ENCODE data around the gene FHOD3. TPM values are rescaled to one million over a fixed set of nuclear protein-coding genes. Genes with fewer than 3 reads are reported as not detected.

FHOD3 gene
- total RNA-seq, 2 donors from 2014 or later, result not detected

DNA sequence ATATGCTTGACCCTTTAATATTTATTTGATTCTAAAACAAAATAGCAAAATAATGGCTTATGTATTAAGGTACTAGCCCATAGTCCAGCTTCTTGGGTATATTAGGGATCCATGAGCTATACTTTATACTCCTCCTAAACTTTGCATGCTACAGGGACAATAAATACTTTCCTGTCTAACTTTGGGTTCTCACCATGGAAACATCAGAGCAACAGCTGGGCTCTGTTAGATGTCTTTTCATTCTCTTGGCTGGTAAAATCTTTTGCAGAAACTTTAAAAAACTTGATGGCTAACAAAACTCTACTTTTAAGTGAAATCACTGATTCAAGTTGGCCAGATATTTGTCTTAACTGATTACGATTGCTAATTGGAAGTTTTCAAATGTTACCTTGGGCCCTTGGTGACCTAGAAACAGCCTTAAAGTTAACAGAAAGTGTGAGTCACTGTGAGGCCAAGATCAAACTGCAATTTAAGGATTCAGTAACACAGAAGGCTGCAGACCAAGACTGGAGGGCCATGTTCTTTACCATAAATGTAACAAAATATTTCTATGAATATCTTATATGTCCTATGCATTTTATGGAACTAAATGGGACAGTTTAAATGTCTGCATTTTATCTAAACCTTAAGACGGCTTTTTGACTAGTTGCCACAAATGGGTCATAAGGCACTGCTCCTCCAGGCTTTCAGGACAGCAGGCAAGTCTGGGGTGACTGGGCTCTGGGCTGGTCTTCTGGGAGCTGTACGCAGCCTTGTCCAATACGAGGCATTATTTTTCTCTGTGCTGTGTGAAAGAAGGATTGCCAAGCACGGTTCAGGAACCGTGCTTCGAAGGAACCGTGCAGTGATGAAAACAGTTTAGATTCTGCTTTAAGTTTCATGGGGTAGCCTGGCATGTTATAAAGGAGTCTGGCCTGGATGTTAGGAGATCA, 342.8 kb downstream of the FHOD3 start:
- no peaks in the 10 kb centered on the region for H3K4me1 Mint-ChIP-seq (ENCODE audit: low read depth in 2 of 2)
- no peak for ATAC-seq
- no peaks in the 10 kb centered on the region for H3K36me3 Mint-ChIP-seq
- DNase-seq (ENCODE audit: low spot score), result no peak
- H3K27me3 Mint-ChIP-seq, result no peaks in the 10 kb centered on the region
- no peak overlapping the region for H3K27ac Mint-ChIP-seq
- H3K4me3 Mint-ChIP-seq, result no peak overlapping the region
- no peaks in the 10 kb centered on the region for H3K9me3 Mint-ChIP-seq

DNA sequence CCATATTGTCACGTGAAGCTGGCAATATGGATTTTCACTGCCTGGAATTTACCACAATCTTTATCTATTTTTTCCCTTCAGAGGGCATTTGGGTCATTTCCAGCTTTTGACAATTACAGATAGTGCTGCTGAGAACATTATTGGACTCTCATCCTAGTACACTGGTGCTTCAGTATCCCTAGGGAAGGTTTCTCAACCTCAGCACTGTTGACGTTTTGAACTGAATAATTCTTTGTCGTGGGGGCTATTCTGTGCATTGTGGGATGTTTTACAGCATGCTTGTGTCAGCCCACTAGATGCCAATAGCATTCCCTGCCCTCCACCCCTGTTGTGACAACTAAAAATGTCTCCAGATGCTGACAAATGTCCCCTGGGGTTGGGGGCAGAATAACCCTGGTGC, 345.5 kb downstream of the FHOD3 start:
- Mint-ChIP-seq H3K27ac (no peak overlapping the region), H3K9me3 (no peaks in the 10 kb centered on the region), H3K4me1 (ENCODE audit: low read depth in 2 of 2) (no peaks in the 10 kb centered on the region), H3K27me3 (peaks cover 8% of the 10 kb centered on the region in 2 donors), H3K4me3 (no peak overlapping the region), H3K36me3 (no peaks in the 10 kb centered on the region)
- no peak for DNase-seq (ENCODE audit: low spot score)
- no peak for ATAC-seq

DNA sequence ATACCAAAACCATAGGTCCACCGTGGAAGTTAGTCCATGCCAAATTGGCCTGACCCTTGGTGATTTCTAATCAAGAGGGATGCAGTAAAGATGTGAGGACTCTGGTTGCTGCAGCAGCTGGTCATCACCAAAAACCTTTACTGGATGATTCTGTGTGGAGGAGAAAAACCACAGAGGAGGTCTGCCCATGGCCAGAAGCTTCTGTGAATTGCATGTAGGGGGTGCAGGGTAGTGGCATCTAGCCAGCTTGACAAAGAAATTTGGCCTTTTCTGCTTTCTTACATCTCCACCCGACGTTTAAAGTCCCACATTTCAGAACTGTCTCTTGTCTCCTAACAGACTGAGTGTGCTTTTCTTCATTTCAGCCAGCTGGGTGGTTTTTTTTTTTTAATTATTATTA, 351.3 kb downstream of the FHOD3 start:
- no peaks in the 10 kb centered on the region for H3K4me1 Mint-ChIP-seq (ENCODE audit: low read depth in 2 of 2)
- H3K27ac Mint-ChIP-seq, result no peak overlapping the region
- peaks cover 18 to 34% of the 10 kb centered on the region in 2 donors for H3K27me3 Mint-ChIP-seq
- no peak overlapping the region for H3K4me3 Mint-ChIP-seq
- ATAC-seq (no peak), DNase-seq (ENCODE audit: low spot score) (no peak)
- no peaks in the 10 kb centered on the region for H3K9me3 Mint-ChIP-seq
- H3K36me3 Mint-ChIP-seq, result no peaks in the 10 kb centered on the region

DNA sequence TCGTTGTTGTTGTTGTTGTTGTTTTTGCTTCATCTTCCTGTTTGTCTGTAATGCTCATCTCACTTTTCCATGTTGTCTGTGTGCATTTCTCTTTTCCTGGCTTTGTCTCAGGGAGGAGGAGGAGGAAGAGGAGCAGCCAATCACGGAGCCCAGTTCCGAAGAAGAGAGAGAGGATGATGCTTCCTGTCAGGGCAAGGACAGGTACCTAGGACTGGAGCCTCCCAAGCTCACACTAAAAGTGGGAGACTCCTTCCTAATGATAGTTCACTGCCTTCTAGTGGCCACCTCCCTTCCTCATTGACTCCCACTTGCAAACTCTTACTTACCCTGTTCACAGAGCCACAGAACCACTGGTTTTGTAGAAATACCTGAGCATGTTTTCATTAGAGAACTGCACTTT, 351.7 kb downstream of the FHOD3 start:
- ATAC-seq (no peak), DNase-seq (ENCODE audit: low spot score) (no peak)
- Mint-ChIP-seq H3K27ac (no peak overlapping the region), H3K27me3 (peaks cover 18 to 34% of the 10 kb centered on the region in 2 donors), H3K36me3 (no peaks in the 10 kb centered on the region), H3K9me3 (no peaks in the 10 kb centered on the region), H3K4me3 (no peak overlapping the region), H3K4me1 (ENCODE audit: low read depth in 2 of 2) (no peaks in the 10 kb centered on the region)

DNA sequence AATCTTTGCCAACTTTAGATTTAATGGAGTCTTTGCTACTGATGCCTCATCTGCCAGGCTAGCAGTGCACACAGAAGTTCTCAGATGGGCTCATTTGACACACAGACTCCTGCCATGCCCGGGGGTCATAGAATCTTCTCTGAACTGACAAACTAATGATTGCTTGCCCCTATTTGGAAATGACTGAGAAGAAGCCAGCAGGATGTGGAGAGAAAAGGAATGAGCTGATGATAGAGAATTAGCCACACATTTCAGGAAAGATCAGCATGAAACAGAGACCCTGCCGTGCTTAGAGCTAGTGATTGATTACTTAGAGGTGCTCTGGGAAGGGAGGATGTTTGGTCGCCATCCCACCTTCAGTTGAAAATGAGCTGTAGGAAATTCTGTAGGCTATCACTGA, 352.8 kb downstream of the FHOD3 start:
- ATAC-seq, result no peak
- Mint-ChIP-seq H3K27me3 (peaks cover 18 to 42% of the 10 kb centered on the region in 2 donors), H3K36me3 (no peaks in the 10 kb centered on the region), H3K4me1 (ENCODE audit: low read depth in 2 of 2) (no peaks in the 10 kb centered on the region), H3K9me3 (no peaks in the 10 kb centered on the region), H3K27ac (no peak overlapping the region), H3K4me3 (no peak overlapping the region)
- DNase-seq (ENCODE audit: low spot score), result no peak

DNA sequence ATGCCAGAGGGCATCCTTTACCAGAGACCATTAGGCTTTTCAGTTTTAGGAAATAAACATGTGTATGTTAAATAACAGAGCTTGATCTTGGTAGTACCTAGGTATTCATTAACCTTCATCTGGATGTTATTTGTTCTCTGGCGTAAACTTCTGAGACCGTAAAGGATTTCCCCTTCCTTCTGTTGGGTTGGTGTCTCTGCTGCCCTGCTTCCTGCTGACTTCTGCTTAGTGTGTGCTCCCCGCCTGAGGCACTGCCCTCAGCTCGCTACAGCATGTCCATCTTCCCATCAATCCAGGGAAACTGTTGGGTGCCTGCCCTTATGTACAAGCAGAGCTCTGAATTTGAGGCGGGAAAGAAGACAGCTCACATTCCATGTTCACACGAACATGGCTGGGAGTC, 353.4 kb downstream of the FHOD3 start:
- Mint-ChIP-seq H3K27ac (no peak overlapping the region), H3K4me3 (no peak overlapping the region), H3K4me1 (ENCODE audit: low read depth in 2 of 2) (no peaks in the 10 kb centered on the region), H3K9me3 (no peaks in the 10 kb centered on the region), H3K27me3 (peaks cover 18 to 45% of the 10 kb centered on the region in 2 donors), H3K36me3 (no peaks in the 10 kb centered on the region)
- ATAC-seq (no peak), DNase-seq (ENCODE audit: low spot score) (no peak)

DNA sequence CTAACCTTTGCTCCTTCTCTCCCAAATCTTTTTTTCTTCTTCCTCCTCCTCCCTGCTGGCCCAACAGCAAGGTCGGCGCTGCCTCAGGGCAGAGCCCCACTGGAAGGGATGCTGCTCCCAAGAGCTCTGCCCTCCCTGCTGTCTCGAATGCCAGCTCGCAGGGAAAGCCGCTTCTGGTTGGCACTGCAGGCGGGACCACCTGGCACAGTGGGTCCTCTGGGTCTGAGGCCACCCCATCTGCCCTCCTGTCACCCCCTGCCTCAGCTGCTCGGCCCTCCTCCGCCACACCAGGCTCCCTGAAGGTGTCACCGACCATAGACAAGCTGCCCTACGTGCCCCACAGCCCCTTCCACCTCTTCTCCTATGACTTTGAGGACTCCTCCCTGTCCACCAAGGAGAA, 355.0 kb downstream of the FHOD3 start:
- Mint-ChIP-seq H3K36me3 (no peaks in the 10 kb centered on the region), H3K4me1 (ENCODE audit: low read depth in 2 of 2) (no peaks in the 10 kb centered on the region), H3K4me3 (no peak overlapping the region), H3K9me3 (no peaks in the 10 kb centered on the region), H3K27me3 (peaks cover 15 to 49% of the 10 kb centered on the region in 2 donors), H3K27ac (no peak overlapping the region)
- ATAC-seq (no peak), DNase-seq (ENCODE audit: low spot score) (no peak)

DNA sequence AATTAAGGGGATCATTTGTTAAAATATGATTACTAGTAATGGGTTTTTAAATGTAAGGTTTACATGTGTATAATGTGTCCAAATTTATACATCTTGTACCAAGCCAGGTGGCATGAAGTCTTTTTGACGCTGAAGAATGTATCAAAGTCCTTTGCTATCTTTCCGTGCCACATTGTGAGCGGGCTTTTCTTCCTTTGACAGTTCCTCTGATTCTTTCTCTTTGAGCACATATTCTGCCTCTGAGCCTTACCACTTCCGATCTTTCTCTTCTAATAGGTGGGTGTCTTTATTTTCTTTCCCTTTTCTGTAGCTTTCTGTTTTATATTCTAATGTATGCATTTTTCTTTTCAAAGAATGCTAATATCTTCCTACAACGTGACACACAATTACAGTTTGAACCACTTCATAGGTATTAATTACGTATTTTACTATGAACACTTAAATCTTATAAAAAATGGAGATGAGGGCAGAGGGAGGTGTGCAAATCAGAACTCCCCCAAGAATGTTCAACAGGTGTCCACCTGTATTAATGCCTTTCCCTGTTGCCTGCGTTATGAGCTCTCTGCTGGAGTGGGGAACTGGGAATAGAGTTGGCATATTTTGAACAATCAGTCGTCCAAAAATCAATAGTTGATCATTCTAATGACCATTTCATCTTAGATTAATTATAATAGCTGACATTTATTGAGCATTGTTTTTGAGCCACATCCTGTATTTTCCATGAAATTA, 355.8 kb downstream of the FHOD3 start:
- no peak overlapping the region for H3K27ac Mint-ChIP-seq
- ATAC-seq, result no peak
- H3K36me3 Mint-ChIP-seq, result no peaks in the 10 kb centered on the region
- H3K4me3 Mint-ChIP-seq, result no peak overlapping the region
- H3K9me3 Mint-ChIP-seq, result no peaks in the 10 kb centered on the region
- no peaks in the 10 kb centered on the region for H3K4me1 Mint-ChIP-seq (ENCODE audit: low read depth in 2 of 2)
- DNase-seq (ENCODE audit: low spot score), result no peak
- H3K27me3 Mint-ChIP-seq, result peaks cover 9 to 41% of the 10 kb centered on the region in 2 donors

DNA sequence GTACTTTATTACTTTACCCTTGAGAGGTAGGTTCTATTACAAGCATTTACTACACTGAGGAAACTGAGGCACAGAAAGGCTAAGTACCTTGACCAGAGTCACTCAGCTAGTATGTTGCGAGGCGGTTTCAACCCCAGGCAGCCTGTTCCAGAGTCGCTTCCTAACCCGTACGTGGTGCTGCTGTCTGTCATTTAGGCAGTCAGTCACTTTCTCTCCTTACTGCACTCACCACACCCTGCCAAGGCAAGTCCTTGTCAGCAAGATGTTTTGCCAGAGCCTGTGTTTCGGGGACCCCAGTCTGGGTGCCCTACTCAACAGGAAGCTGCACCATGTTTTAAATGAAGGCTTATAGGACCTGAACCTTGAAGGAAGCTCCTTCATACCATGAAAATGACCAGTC, 356.4 kb downstream of the FHOD3 start:
- no peaks in the 10 kb centered on the region for H3K4me1 Mint-ChIP-seq (ENCODE audit: low read depth in 2 of 2)
- ATAC-seq, result no peak
- H3K9me3 Mint-ChIP-seq, result no peaks in the 10 kb centered on the region
- H3K4me3 Mint-ChIP-seq, result no peak overlapping the region
- no peak overlapping the region for H3K27ac Mint-ChIP-seq
- H3K27me3 Mint-ChIP-seq, result peaks cover 10 to 41% of the 10 kb centered on the region in 2 donors
- no peak for DNase-seq (ENCODE audit: low spot score)
- no peaks in the 10 kb centered on the region for H3K36me3 Mint-ChIP-seq

DNA sequence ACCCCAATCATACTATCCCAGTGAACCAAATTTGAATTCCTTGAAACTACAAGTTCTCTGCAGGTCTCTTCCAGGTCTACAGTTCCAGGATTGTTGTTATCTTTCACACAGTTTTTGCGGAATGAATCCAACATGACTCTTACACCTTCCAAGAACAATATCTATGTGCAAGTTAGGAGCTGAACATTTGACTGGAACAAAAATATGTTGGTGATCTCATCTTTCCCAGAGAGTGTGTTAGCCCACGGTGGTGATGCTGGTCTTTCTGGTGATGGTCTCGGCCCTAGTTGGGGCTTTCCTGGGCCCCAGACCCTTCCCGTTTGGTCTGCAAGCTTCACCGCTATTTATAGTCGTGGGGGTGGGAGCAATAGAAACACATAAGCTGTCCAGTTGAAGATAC, 357.6 kb downstream of the FHOD3 start:
- Mint-ChIP-seq H3K4me1 (ENCODE audit: low read depth in 2 of 2) (no peaks in the 10 kb centered on the region), H3K27ac (no peak overlapping the region), H3K9me3 (no peaks in the 10 kb centered on the region), H3K4me3 (no peak overlapping the region), H3K36me3 (no peaks in the 10 kb centered on the region), H3K27me3 (peaks cover 6 to 30% of the 10 kb centered on the region in 2 donors)
- ATAC-seq (no peak), DNase-seq (ENCODE audit: low spot score) (no peak)

DNA sequence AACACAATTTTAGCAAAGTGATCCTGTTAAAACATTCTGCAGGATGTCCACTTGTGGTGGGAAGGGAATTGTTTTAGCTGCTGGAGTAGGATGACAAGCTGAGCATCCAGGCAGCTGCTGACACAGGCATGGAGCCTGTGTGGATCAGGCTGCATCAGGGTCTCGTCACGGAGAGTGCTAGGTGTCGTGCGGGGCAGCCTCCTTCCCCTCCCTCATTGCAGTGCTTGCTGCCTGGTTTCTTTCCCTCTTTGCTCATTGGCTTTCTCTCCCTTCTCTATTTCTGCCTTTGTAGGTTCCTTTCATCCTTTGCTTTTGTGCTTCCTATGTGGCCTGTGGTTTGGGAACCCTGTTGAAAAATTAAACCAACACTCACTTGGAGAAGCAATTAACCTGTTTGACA, 358.4 kb downstream of the FHOD3 start:
- H3K4me1 Mint-ChIP-seq (ENCODE audit: low read depth in 2 of 2), result no peaks in the 10 kb centered on the region
- no peak overlapping the region for H3K4me3 Mint-ChIP-seq
- H3K36me3 Mint-ChIP-seq, result no peaks in the 10 kb centered on the region
- no peak overlapping the region for H3K27ac Mint-ChIP-seq
- DNase-seq (ENCODE audit: low spot score) (no peak), ATAC-seq (no peak)
- H3K9me3 Mint-ChIP-seq, result no peaks in the 10 kb centered on the region
- peaks cover 6 to 25% of the 10 kb centered on the region in 2 donors for H3K27me3 Mint-ChIP-seq

DNA sequence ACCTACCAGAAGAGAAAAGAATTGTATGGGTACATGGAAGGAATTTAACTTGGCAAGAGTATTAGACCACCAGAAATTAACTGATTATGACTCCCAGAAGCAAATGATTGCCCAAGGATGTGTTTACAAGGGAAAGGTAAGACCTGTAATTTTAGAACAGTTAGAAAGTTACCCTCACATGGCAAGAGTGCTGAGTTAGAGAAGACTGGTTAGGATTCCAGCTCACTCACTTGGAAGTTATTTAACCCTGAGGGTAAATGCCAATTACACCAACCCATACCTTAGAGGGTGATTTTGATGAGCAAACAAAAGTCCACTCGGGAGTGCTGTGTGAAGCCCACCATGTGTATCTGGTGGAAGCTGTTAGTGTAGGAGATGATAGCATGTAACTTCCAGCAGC, 361.1 kb downstream of the FHOD3 start:
- H3K4me3 Mint-ChIP-seq, result no peak overlapping the region
- H3K4me1 Mint-ChIP-seq (ENCODE audit: low read depth in 2 of 2), result no peaks in the 10 kb centered on the region
- H3K27me3 Mint-ChIP-seq, result peaks cover 3 to 17% of the 10 kb centered on the region in 2 donors

DNA sequence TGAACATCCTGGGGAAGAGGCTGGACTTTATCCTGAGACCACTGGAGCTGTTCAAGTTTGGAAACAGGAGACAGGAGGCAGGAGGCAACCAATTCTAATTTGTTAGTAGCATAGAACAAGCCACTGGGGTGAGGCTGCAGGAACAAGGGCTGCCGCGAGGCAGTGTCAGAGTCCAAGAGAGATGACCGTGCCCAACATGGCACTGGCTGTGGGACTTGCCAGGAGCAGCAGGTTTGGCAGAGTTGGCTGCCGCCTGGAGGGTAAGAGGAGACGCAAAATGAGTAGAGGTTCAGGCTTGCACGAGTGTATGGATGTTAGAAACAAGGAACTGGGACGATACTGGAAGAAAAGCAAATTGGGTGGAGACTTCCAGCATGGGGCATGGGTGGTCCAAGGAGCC, 362.8 kb downstream of the FHOD3 start:
- no peaks in the 10 kb centered on the region for H3K9me3 Mint-ChIP-seq
- ATAC-seq (no peak), DNase-seq (ENCODE audit: low spot score) (no peak)
- no peak overlapping the region for H3K4me3 Mint-ChIP-seq
- no peaks in the 10 kb centered on the region for H3K36me3 Mint-ChIP-seq
- no peaks in the 10 kb centered on the region for H3K4me1 Mint-ChIP-seq (ENCODE audit: low read depth in 2 of 2)
- peaks cover 3 to 8% of the 10 kb centered on the region in 2 donors for H3K27me3 Mint-ChIP-seq
- no peak overlapping the region for H3K27ac Mint-ChIP-seq

More for the DNA sequence above, 361.1 kb downstream of the FHOD3 start:
- Mint-ChIP-seq H3K9me3 (no peaks in the 10 kb centered on the region), H3K27ac (no peak overlapping the region), H3K36me3 (no peaks in the 10 kb centered on the region)
- ATAC-seq (no peak), DNase-seq (ENCODE audit: low spot score) (no peak)

DNA sequence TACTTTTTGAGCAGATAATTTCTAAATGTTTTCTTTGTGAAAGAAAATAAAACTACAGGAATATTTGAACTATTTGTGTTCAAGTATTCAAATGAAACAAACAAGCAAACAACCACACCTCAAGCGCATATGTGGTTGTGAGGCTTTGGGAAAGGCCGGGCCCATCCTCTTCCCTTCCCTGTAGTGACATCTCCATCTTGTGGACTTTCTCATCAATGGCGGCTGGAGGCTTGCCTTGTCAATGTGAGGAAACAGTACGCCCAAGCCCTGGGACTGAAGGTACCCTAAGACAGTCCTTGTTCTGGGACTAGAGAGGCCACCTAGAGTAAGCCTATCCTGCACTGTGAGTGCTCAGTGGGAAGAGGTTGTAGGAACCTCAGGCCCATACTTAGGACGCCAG, 364.5 kb downstream of the FHOD3 start:
- Mint-ChIP-seq H3K36me3 (no peaks in the 10 kb centered on the region), H3K4me3 (no peak overlapping the region), H3K9me3 (no peaks in the 10 kb centered on the region), H3K4me1 (ENCODE audit: low read depth in 2 of 2) (no peaks in the 10 kb centered on the region), H3K27ac (no peak overlapping the region), H3K27me3 (peaks cover 0 to 3% of the 10 kb centered on the region in 2 donors)
- ATAC-seq (no peak), DNase-seq (ENCODE audit: low spot score) (no peak)

Data from natural killer cell treated with Interleukin-12 subunit alpha and Interleukin-12 subunit beta and Interleukin-15 and Interleukin-18, amount 100 ng/mL, for 72 hours (primary cell).